Activated naive CD8-positive, alpha-beta T cell (primary cell): ENCODE results near the gene AIF1.
A peak's percentile ranks its signal among the peaks of the same experiment; 100 is the strongest.
"Not testable (repeated sequence)": the region's sequence is repeated elsewhere in the genome, so short reads cannot be mapped to it uniquely, and the experiment has no call there.

Source experiments
- H3K27ac Mint-ChIP-seq: one replicate; pipeline ENCODE4 v1.8.0; 2021; ENCODE audit warnings: mixed read lengths
- H3K27me3 Mint-ChIP-seq: one replicate; pipeline ENCODE4 v1.8.0; 2021; ENCODE audit warnings: mixed read lengths
- H3K36me3 Mint-ChIP-seq: one replicate; pipeline ENCODE4 v1.8.0; 2021; ENCODE audit warnings: mixed read lengths
- H3K4me1 Mint-ChIP-seq: one replicate; pipeline ENCODE4 v1.8.0; 2021; ENCODE audit warnings: low read depth, mixed read lengths
- H3K4me3 Mint-ChIP-seq: one replicate; pipeline ENCODE4 v1.8.0; 2021; ENCODE audit warnings: mild to moderate bottlenecking, mixed read lengths
- H3K9me3 Mint-ChIP-seq: one replicate; pipeline ENCODE4 v1.8.0; 2021; ENCODE audit warnings: low read depth, mixed read lengths

The AIF1 gene

GRCh38 chr6:31590691-31591090 is 24.3 kb upstream of the AIF1 start:
- H3K27ac Mint-ChIP-seq, H3K27me3 Mint-ChIP-seq, H3K9me3 Mint-ChIP-seq, H3K36me3 Mint-ChIP-seq, H3K4me3 Mint-ChIP-seq: not testable (repeated sequence)
- H3K4me1 Mint-ChIP-seq: peaks cover 55% of the 10 kb centered on the region

DNA sequence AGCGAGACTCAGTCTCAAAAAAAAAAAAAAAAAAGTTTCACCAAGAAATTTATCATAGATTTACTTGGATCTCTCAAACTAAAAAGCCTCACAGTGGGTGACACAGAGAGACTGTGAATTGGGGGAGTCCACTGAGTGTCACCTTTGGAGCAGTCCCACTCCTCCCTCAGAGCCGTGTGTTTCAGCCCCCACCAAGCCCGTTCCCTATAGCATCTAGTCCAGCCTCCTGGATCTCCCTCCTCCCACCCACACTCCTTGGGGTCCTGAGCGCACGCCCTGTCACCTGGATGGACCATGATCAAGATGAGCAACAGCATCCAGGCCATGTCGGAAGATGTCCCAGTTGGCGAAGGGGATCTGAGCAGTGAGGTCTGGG is 22.6 kb upstream of the AIF1 start:
- no peaks in the 10 kb centered on the region for H3K27me3 Mint-ChIP-seq

GRCh38 chr6:31597006-31597405 is 18.0 kb upstream of the AIF1 start:
- Mint-ChIP-seq H3K4me3 (peak overlapping the region; percentile 20), H3K27me3 (no peaks in the 10 kb centered on the region), H3K27ac (peak overlapping the region; percentile 79), H3K4me1 (peaks cover 43% of the 10 kb centered on the region), H3K36me3 (no peaks in the 10 kb centered on the region), H3K9me3 (no peaks in the 10 kb centered on the region)

More for the DNA sequence above, 22.6 kb upstream of the AIF1 start:
- H3K36me3 Mint-ChIP-seq: peaks cover 2% of the 10 kb centered on the region
- H3K4me1 Mint-ChIP-seq: peaks cover 51% of the 10 kb centered on the region
- H3K9me3 Mint-ChIP-seq: no peaks in the 10 kb centered on the region
- H3K27ac Mint-ChIP-seq: peak overlapping the region; percentile 76
- peak overlapping the region; percentile 68 for H3K4me3 Mint-ChIP-seq

- Mint-ChIP-seq H3K27me3 (no peaks in the 10 kb centered on the region), H3K27ac (no peak overlapping the region), H3K4me1 (no peaks in the 10 kb centered on the region), H3K36me3 (no peaks in the 10 kb centered on the region), H3K9me3 (no peaks in the 10 kb centered on the region), H3K4me3 (no peak overlapping the region)
Observed at GRCh38 chr6:31607317-31607716, 7.7 kb upstream of the AIF1 start.

- Mint-ChIP-seq H3K36me3 (no peaks in the 10 kb centered on the region), H3K9me3 (no peaks in the 10 kb centered on the region), H3K27ac (no peak overlapping the region), H3K27me3 (no peaks in the 10 kb centered on the region), H3K4me3 (no peak overlapping the region), H3K4me1 (peaks cover 7% of the 10 kb centered on the region)
Observed at GRCh38 chr6:31609519-31610406, 5.3 kb upstream of the AIF1 start.

- Mint-ChIP-seq H3K9me3 (no peaks in the 10 kb centered on the region), H3K27me3 (no peaks in the 10 kb centered on the region), H3K27ac (no peak overlapping the region), H3K4me1 (peaks cover 19% of the 10 kb centered on the region), H3K4me3 (no peak overlapping the region), H3K36me3 (no peaks in the 10 kb centered on the region)
Observed at GRCh38 chr6:31610968-31611367, 4.1 kb upstream of the AIF1 start.

DNA sequence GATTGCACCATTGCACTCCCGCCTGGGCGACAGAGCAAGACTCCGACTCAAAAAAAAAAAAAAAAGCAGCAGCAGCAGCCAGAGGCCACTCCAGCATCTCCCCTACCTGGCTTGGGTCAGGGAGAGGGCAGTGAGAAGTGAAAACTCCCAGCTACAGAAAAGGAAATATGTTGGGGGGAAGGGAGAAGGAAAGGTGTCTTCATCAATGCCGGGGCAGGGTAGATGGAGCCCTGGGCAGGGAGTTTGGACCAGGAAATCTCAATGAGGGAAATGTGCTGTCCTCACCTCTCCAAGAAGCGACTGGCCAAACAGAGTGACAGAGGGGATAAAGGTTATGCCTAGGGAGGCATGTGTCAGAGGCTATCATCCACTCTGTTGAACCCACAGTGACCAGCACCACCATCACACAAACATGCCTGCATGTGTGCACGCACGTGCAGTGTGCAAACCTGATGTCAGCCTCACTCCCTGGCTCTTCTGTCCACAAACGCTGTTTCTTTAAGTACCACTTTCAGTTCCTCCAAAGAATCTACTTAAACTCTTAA is 887 bp upstream of the AIF1 start:
- no peak overlapping the region for H3K4me3 Mint-ChIP-seq
- H3K9me3 Mint-ChIP-seq: no peaks in the 10 kb centered on the region
- H3K27me3 Mint-ChIP-seq: no peaks in the 10 kb centered on the region
- no peaks in the 10 kb centered on the region for H3K36me3 Mint-ChIP-seq
- H3K4me1 Mint-ChIP-seq: peaks cover 38% of the 10 kb centered on the region
- peak overlapping the region; percentile 22 for H3K27ac Mint-ChIP-seq

GRCh38 chr6:31615748-31616147 is 714 bp downstream of the AIF1 start:
- Mint-ChIP-seq H3K27me3 (no peaks in the 10 kb centered on the region), H3K4me1 (peaks cover 44% of the 10 kb centered on the region)

DNA sequence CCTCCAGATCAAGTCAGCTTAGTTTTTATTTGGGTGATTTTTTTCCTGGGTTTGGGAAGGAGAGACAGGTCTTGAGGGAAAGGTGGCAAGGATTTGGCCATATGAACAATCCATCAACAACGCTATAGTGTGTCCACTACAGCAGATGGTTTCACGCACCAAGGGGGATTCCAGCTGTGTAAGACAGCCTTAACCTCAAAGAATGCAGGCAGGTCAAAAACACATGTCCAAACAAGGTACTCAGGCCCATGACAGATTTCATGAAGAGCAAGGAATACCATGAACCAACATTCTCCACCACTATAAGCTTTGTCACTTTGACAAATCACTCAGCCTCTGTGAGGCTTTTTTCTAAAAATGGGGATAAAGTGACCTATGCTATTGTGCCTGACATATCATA is 2.0 kb downstream of the AIF1 start:
- no peaks in the 10 kb centered on the region for H3K9me3 Mint-ChIP-seq
- no peaks in the 10 kb centered on the region for H3K27me3 Mint-ChIP-seq
- peaks cover 50% of the 10 kb centered on the region for H3K4me1 Mint-ChIP-seq
- H3K36me3 Mint-ChIP-seq: peaks cover 2% of the 10 kb centered on the region
- peak overlapping the region; percentile 97 for H3K27ac Mint-ChIP-seq
- H3K4me3 Mint-ChIP-seq: peak overlapping the region; percentile 89

More at GRCh38 chr6:31615748-31616147, 714 bp downstream of the AIF1 start:
- Mint-ChIP-seq H3K36me3 (peaks cover 2% of the 10 kb centered on the region), H3K9me3 (no peaks in the 10 kb centered on the region), H3K27ac (peak overlapping the region; percentile 97), H3K4me3 (peak overlapping the region; percentile 89)

DNA sequence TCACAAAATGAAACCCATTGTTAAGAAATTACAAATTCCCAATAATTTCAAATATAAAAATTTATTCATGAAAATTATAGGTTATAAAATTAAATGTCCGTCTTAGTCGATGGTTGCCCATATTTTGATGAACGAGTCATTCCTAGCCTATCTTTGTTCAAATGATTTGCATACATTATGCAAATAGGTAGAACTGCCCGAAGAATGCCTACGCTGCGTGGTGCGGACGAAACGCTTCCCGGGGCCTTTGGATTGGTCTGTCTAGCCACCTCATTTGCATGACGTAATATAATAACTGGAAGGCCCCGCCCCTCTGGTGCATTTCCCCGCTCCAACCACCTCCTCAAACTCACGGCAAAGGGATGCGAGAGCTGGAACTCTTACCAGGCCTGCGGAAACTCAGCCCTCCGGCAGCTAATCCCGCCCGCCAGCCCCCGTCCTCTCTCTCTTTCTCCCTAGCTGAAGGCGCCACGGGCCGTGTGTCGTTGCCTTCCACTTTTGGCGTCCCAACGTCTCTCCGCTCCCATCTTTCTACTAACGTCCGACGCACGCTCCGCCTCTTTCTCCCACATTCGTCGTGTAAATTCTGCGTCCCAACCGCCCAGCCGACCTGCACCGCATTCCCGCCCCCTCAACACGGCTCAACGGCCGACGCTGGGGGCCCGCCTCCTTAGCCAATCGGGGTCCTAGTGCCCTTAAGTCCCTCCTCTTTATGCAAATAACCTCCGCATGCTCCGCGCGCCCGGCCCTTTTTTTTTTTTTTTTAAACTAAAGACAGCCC is 5.0 kb downstream of the AIF1 start:
- H3K4me1 Mint-ChIP-seq: peaks cover 52% of the 10 kb centered on the region
- no peaks in the 10 kb centered on the region for H3K9me3 Mint-ChIP-seq
- peak overlapping the region; percentile 97 for H3K27ac Mint-ChIP-seq
- peaks cover 7% of the 10 kb centered on the region for H3K36me3 Mint-ChIP-seq
- H3K27me3 Mint-ChIP-seq: no peaks in the 10 kb centered on the region
- H3K4me3 Mint-ChIP-seq: peak overlapping the region; percentile 99

GRCh38 chr6:31620586-31621319 is 5.7 kb downstream of the AIF1 start, which contains the start of gene PRRC2A:
Gene PRRC2A (plus strand): TSS chr6:31620715. CDS start chr6:31622790, 2,075 bp downstream.
- Mint-ChIP-seq H3K27ac (peak within 1 kb of the TSS; percentile 98), H3K4me1 (peaks cover 44% of the 10 kb centered on the region), H3K27me3 (no peaks in the 10 kb centered on the region), H3K9me3 (no peaks in the 10 kb centered on the region), H3K4me3 (peak within 1 kb of the TSS; percentile 99), H3K36me3 (peaks cover 7% of the 10 kb centered on the region)

DNA sequence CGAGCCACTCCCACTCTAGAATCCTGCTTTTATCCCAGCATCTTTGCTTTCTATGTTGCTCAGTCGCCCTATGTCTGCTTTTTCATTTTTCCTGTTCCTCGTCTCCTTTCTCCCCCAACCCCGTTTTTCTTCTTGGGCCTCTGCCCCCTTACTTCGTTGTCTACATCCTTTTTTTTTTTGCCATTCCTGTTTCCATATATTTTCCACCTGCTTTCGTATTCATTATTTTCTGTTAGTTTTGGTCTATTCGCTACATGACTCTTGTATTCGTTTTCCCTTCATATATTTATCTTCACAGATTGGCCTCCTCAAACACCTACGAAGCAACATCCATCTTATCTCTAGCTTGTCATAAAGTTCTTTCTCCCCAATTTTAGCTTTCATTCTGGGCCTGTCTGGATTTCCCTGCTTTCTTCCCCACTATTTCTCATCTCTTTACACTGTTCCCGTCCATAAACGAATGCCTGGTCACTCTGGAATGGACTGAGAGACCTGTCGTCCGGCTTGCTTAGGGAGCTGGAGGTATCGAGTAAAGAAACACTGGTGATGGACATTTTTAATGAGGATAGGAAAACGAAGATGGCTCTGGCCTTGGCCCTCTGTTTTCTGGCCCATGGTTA is 6.4 kb downstream of the AIF1 start:
- no peaks in the 10 kb centered on the region for H3K9me3 Mint-ChIP-seq
- peak overlapping the region; percentile 99 for H3K4me3 Mint-ChIP-seq
- no peaks in the 10 kb centered on the region for H3K27me3 Mint-ChIP-seq
- peaks cover 7% of the 10 kb centered on the region for H3K36me3 Mint-ChIP-seq
- peaks cover 37% of the 10 kb centered on the region for H3K4me1 Mint-ChIP-seq
- peak overlapping the region; percentile 98 for H3K27ac Mint-ChIP-seq

DNA sequence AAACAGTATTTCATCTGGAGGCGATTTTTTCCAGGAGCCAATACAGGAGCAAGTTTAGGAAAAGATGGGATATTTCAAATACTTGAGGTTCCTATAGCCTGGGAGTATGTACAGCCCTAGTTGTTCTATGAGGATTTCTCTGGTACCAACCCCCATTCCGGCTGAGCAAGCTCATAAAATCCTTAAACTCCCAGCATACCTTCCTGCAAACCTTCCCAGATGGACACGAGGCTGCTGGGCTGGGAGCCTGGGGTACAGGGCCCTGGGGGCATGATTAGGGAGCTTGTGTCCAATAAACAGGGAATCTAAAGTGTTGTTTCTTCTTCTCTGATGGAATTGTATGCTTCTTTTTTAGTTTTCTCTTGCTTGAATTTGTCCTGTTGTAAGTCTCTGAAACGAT is 7.0 kb downstream of the AIF1 start:
- Mint-ChIP-seq H3K27me3 (no peaks in the 10 kb centered on the region), H3K27ac (peak overlapping the region; percentile 98), H3K36me3 (peaks cover 7% of the 10 kb centered on the region), H3K4me1 (peaks cover 32% of the 10 kb centered on the region), H3K9me3 (no peaks in the 10 kb centered on the region), H3K4me3 (peak overlapping the region; percentile 99)

GRCh38 chr6:31622684-31623091 is 7.7 kb downstream of the AIF1 start:
- peak overlapping the region; percentile 99 for H3K4me3 Mint-ChIP-seq
- H3K27ac Mint-ChIP-seq: peak overlapping the region; percentile 98
- H3K27me3 Mint-ChIP-seq: no peaks in the 10 kb centered on the region
- no peaks in the 10 kb centered on the region for H3K9me3 Mint-ChIP-seq
- H3K36me3 Mint-ChIP-seq: peaks cover 7% of the 10 kb centered on the region
- peaks cover 27% of the 10 kb centered on the region for H3K4me1 Mint-ChIP-seq
